Measurements from ENCODE around the gene KDM6A.

DNA sequence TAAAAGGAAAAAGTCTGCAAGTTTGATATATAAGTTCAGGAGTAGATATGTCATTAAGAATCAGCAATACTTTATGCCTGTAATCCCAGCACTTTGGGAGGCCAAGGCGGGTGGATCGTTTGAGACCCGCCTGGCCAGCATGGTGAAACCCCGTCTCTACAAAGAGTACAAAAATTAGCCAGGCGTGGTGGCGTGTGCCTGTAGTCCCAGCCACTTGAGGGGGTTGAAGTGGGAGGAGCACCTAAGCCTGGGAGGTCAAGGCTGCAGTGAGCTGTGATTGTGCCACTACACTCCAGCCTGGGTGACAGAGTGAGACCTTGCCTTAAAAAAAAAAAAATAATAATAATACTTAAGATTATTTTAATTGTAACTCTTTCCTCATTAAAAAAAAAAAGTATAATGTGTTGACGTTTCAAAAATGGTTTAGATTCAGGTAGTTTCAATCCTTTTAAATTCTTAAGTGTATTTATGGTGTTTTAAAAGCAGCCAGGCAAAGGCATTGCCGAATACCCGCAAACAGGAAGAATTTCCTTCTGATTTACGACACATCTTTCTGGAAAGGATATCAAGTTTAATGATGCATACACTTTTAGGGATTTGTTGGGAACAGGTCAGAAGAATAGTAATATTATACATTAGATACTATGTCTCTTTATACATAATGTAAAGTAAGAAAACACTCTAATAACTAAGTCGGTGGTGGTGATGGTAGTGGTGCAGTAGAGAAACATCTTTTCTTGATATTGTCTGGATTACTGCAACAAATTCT lies 80.9 kb downstream of the KDM6A start:
- TF ChIP-seq POLR2A (IDR thresholded peaks at IDR 0.05) (no peak), EP300 (IDR thresholded peaks at IDR 0.05; ENCODE audit: low read depth) (no peak)
- TF ChIP-seq, protein P1, sequence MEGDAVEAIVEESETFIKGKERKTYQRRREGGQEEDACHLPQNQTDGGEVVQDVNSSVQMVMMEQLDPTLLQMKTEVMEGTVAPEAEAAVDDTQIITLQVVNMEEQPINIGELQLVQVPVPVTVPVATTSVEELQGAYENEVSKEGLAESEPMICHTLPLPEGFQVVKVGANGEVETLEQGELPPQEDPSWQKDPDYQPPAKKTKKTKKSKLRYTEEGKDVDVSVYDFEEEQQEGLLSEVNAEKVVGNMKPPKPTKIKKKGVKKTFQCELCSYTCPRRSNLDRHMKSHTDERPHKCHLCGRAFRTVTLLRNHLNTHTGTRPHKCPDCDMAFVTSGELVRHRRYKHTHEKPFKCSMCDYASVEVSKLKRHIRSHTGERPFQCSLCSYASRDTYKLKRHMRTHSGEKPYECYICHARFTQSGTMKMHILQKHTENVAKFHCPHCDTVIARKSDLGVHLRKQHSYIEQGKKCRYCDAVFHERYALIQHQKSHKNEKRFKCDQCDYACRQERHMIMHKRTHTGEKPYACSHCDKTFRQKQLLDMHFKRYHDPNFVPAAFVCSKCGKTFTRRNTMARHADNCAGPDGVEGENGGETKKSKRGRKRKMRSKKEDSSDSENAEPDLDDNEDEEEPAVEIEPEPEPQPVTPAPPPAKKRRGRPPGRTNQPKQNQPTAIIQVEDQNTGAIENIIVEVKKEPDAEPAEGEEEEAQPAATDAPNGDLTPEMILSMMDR (IDR thresholded peaks at IDR 0.05), result no peak

Data from transverse colon (tissue), 3 donors.